ENCODE results near the gene MTCH1. TPM values are rescaled to one million over a fixed set of nuclear protein-coding genes. Genes with fewer than 3 reads are reported as not detected.

The MTCH1 gene
- total and polyA plus RNA-seq, 10 of the 15 experiments (the other 5 are each of a cell fraction or from before 2014, with no cell fraction given), result 7.2 to 128 (median 85.2) TPM

- TF ChIP-seq EGR1 (IDR thresholded peaks at IDR 0.05; ENCODE audit: borderline replicate concordance in 1 of 2, low read depth in 2 of 2, low read length in 2 of 2) (no peak), MYB (IDR thresholded peaks at IDR 0.05; ENCODE audit: borderline replicate concordance, low read depth, low read length) (no peak), BACH1 (IDR thresholded peaks at IDR 0.05; ENCODE audit: borderline replicate concordance) (no peak)
These were observed 28.7 kb upstream of the MTCH1 start (continued) for GRCh38 chr6:37014667-37015066.

- CTCF ChIA-PET, result no interaction called here
- Histone ChIP-seq H3K9me3 (replicated peaks; ENCODE audit: control insufficient read depth, insufficient read depth, low read length) (no peaks in the 10 kb centered on the region), H3K4me2 (ENCODE audit: control insufficient read depth, insufficient read depth) (no peak overlapping the region), H3K4me3 (no peak overlapping the region), H2AFZ (ENCODE audit: control insufficient read depth, low read depth, low read length) (no peak overlapping the region), H3K27ac (ENCODE audit: control insufficient read depth, insufficient read depth) (no peak overlapping the region), H3K27me3 (replicated peaks in 1 of 2; ENCODE audit: control insufficient read depth in 2 of 2, insufficient read depth in 2 of 2, low read length in 1 of 2) (no peaks in the 10 kb centered on the region), H4K20me1 (ENCODE audit: control insufficient read depth, insufficient read depth) (no peaks in the 10 kb centered on the region), H3K79me2 (ENCODE audit: control insufficient read depth, insufficient read depth, low read length) (peaks cover 7% of the 10 kb centered on the region), H3K36me3 (ENCODE audit: control insufficient read depth in 2 of 2, insufficient read depth in 2 of 2, low read length in 1 of 2) (peaks cover 15 to 18% of the 10 kb centered on the region in 2 experiments), H3K9ac (ENCODE audit: control insufficient read depth, insufficient read depth, low read length) (no peak overlapping the region), H3K4me1 (ENCODE audit: control insufficient read depth, insufficient read depth, low read length) (peaks cover 11% of the 10 kb centered on the region; the same call in 1 of the 2 replicates)
- POLR2A ChIA-PET, result interaction anchor here (0.8 kb wide), 1 partner anchor 27 kb away, joined by 3 read pairs; the partner anchor contains the start of gene MTCH1
- intact Hi-C loops (cut with micrococcal nuclease; ENCODE audit: unreplicated experiment), result no loop called here
- no TSS peak for BruUV-seq (replicated peaks)
- SMC1A ChIA-PET (ENCODE audit: uncharacterized antibody, unreplicated experiment), result interaction anchor here (1.0 kb wide), 1 partner anchor 32 kb away, joined by 3 read pairs; no protein-coding TSS in a partner anchor
- in situ Hi-C loops (cut with MboI), result loop anchor here (5.0 kb wide), 1 partner anchor 247 kb away; no protein-coding TSS in a partner anchor
- WGBS (ENCODE audit: insufficient coverage, insufficient replicate concordance, low lambda C conversion rate, missing lambda C conversion rate), result 96% methylated on average over 20 of the region's 21 CpGs
- DNase-seq (ENCODE audit: low read depth, low spot score), result no peak
- RAD21 ChIA-PET (ENCODE audit: unreplicated experiment), result no interaction called here
- ATAC-seq, result no peak
- no peak for FAIRE-seq
- no peak for TF ChIP-seq RBBP5 (conservative IDR thresholded peaks at IDR 0.05)
- no peak for TF ChIP-seq HDAC2 (IDR thresholded peaks at IDR 0.05)
- TF ChIP-seq IRF4 (IDR thresholded peaks at IDR 0.05; ENCODE audit: low read depth, low read length), result no peak
These were observed 27.8 kb upstream of the MTCH1 start for GRCh38 chr6:37013516-37014491.
